ENCODE results near the gene ADAP1.
A peak's percentile ranks its signal among the peaks of the same experiment; 100 is the strongest.

The ADAP1 gene

DNA sequence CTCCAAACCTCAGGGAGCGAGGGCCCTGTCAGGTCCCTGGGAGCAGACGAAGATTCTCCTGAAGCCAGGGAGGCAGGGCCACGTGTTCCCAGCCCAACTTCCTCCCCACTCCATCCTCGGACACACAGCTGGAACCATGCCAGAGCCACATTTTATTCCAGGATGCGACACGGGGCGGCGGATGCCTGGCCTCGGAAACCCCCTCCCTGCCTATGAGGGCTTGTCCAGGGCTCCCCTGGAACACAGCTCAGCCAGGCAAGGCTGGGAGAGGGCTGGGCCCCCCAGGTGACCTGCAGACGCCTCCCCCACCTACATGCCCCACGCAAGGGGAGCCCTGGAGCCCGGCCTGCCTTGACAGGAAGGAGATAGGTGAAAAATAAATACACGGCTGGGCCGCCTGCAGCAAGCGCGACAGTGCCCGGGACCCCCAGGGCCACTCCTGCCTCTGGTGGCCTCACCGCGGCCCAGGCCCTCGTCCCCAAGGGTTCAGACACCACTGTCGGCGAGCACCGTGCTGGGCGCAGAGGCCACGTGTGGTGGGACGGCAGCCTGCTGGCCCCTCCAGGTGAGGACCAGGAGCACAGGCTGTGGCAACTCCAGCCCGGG is 56.6 kb downstream of the ADAP1 start:
- H4K12ac ChIP-seq (ENCODE audit: low read depth, low read length), result no peak overlapping the region
- H3K27ac ChIP-seq (ENCODE audit: low read depth, low read length), result no peak overlapping the region
- H2BK12ac ChIP-seq (ENCODE audit: low read length), result no peak overlapping the region
- H3K27me3 ChIP-seq (ENCODE audit: insufficient read depth, low read length), result no peaks in the 10 kb centered on the region
- no peak overlapping the region for H3K14ac ChIP-seq (ENCODE audit: low read length)
- no peaks in the 10 kb centered on the region for H3K79me1 ChIP-seq (ENCODE audit: low read length)
- H4K91ac ChIP-seq (ENCODE audit: low read depth, low read length), result no peak overlapping the region
- no peak overlapping the region for H3K23ac ChIP-seq (ENCODE audit: low read length)
- H2BK5ac ChIP-seq (ENCODE audit: low read depth, low read length, poor library complexity), result no peak overlapping the region
- peaks cover 0 to 3% of the 10 kb centered on the region in 2 experiments for H3K4me1 ChIP-seq (ENCODE audit: control insufficient read depth in 1 of 2, insufficient read depth in 2 of 2, low read length in 2 of 2)
- no peak overlapping the region for H3K9ac ChIP-seq (ENCODE audit: low read length)
- no peak overlapping the region for H3K4me3 ChIP-seq (ENCODE audit: low read depth, low read length)
- no peak overlapping the region for H2BK120ac ChIP-seq (ENCODE audit: insufficient read depth, low read length, poor library complexity)
- H3K18ac ChIP-seq (ENCODE audit: low read length), result no peak overlapping the region
- WGBS (ENCODE audit: extremely low coverage, insufficient coverage, insufficient read length), result no CpG with 5 or more reads among the region's 27 CpGs
- H4K8ac ChIP-seq (ENCODE audit: low read depth, low read length), result no peak overlapping the region
- H3K4ac ChIP-seq (ENCODE audit: low read depth, low read length), result no peak overlapping the region
- H3K36me3 ChIP-seq (ENCODE audit: control insufficient read depth in 1 of 2, insufficient read depth in 2 of 2, low read length in 2 of 2), result peaks cover 51 to 54% of the 10 kb centered on the region in 2 experiments
- no peaks in the 10 kb centered on the region for H3K9me3 ChIP-seq (ENCODE audit: insufficient read depth, low read depth, low read length)
- H2AK5ac ChIP-seq (ENCODE audit: low read length), result no peak overlapping the region
- no peak overlapping the region for H2AFZ ChIP-seq (ENCODE audit: insufficient read depth, low read length, poor library complexity)
- peak in 1 of 2 donors; percentile 55 for DNase-seq
- no peaks in the 10 kb centered on the region for H3K79me2 ChIP-seq (ENCODE audit: control insufficient read depth, insufficient read depth, low read length, poor library complexity)
- H3K4me2 ChIP-seq (ENCODE audit: low read length), result no peak overlapping the region

DNA sequence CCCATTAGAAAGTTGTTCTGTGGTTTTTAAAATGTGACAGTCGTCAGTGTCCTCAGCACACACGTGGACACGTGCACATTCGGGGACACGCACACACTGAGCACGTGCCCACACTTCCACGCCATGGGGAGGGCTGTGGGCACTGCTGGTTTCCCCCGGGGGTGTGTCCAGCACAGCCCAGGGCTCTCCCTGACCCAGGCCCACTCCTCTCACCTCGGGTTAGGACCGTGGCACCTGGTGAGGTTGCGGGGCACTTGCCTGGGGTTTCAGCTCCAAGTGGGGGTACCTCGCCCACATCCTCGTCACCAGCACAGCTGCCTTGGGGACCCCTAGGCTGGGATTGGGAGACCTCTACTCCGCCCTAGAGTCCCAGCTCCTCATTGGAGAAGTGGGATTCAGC is 57.4 kb downstream of the ADAP1 start:
- no CpG with 5 or more reads among the region's 14 CpGs for WGBS (ENCODE audit: extremely low coverage, insufficient coverage, insufficient read length)
- Histone ChIP-seq H4K12ac (ENCODE audit: low read depth, low read length) (no peak overlapping the region), H3K23ac (ENCODE audit: low read length) (no peak overlapping the region)

DNA sequence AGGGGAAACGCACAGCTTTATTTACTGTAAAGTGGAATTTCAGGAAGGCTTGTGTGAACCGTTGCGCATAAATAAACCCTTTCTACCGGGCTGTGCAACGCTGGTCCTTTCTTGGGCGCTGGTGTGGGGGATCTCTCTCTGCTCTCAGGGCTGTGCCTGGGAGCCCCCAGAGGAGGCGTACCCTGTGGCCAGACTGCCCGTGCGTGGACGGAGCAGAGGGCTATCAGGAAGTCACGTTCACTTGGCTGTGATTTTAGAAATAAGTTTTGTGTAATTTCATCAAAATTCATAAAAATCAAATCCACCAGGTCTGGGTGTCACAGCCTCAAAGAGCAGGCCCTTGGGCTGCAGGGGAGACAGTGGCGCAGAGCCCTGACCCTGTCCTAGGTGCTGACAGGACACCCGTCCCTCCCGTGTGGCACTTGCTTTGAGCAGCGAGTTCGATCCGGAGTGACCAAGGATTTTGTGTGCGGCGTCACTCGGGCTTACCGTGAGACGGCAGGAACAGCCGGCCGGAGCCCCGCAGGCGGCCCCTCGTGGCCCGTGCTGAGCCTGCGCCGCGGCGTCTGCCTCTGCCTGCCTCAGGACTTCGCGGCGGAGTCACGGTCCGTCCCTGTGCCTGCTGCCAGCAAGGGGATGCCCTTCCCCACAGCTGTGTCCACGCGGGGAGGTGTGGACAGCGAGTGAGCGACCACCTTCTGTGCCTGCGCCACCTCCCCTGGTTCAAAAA is 58.0 kb downstream of the ADAP1 start:
- H3K79me1 ChIP-seq (ENCODE audit: low read length), result no peaks in the 10 kb centered on the region

More for the DNA sequence above, 57.4 kb downstream of the ADAP1 start:
- H3K9ac ChIP-seq (ENCODE audit: low read length), result no peak overlapping the region
- H4K8ac ChIP-seq (ENCODE audit: low read depth, low read length), result no peak overlapping the region
- no peak overlapping the region for H3K4ac ChIP-seq (ENCODE audit: low read depth, low read length)
- H3K79me1 ChIP-seq (ENCODE audit: low read length), result no peaks in the 10 kb centered on the region
- H2AFZ ChIP-seq (ENCODE audit: insufficient read depth, low read length, poor library complexity), result no peak overlapping the region
- H3K4me2 ChIP-seq (ENCODE audit: low read length), result no peak overlapping the region
- H3K14ac ChIP-seq (ENCODE audit: low read length), result no peak overlapping the region
- H4K91ac ChIP-seq (ENCODE audit: low read depth, low read length), result no peak overlapping the region
- H3K79me2 ChIP-seq (ENCODE audit: control insufficient read depth, insufficient read depth, low read length, poor library complexity), result no peaks in the 10 kb centered on the region
- no peaks in the 10 kb centered on the region for H3K9me3 ChIP-seq (ENCODE audit: insufficient read depth, low read depth, low read length)
- H3K27ac ChIP-seq (ENCODE audit: low read depth, low read length), result no peak overlapping the region
- no peak overlapping the region for H2BK5ac ChIP-seq (ENCODE audit: low read depth, low read length, poor library complexity)
- no peak overlapping the region for H3K4me3 ChIP-seq (ENCODE audit: low read depth, low read length)
- H3K36me3 ChIP-seq (ENCODE audit: control insufficient read depth in 1 of 2, insufficient read depth in 2 of 2, low read length in 2 of 2), result peaks cover 59 to 61% of the 10 kb centered on the region in 2 experiments
- H3K27me3 ChIP-seq (ENCODE audit: insufficient read depth, low read length), result no peaks in the 10 kb centered on the region
- DNase-seq, result no peak
- no peak overlapping the region for H3K18ac ChIP-seq (ENCODE audit: low read length)
- H2AK5ac ChIP-seq (ENCODE audit: low read length), result no peak overlapping the region
- H3K4me1 ChIP-seq (ENCODE audit: control insufficient read depth in 1 of 2, insufficient read depth in 2 of 2, low read length in 2 of 2), result peaks cover 0 to 3% of the 10 kb centered on the region in 2 experiments
- H2BK120ac ChIP-seq (ENCODE audit: insufficient read depth, low read length, poor library complexity), result no peak overlapping the region
- no peak overlapping the region for H2BK12ac ChIP-seq (ENCODE audit: low read length)

DNA sequence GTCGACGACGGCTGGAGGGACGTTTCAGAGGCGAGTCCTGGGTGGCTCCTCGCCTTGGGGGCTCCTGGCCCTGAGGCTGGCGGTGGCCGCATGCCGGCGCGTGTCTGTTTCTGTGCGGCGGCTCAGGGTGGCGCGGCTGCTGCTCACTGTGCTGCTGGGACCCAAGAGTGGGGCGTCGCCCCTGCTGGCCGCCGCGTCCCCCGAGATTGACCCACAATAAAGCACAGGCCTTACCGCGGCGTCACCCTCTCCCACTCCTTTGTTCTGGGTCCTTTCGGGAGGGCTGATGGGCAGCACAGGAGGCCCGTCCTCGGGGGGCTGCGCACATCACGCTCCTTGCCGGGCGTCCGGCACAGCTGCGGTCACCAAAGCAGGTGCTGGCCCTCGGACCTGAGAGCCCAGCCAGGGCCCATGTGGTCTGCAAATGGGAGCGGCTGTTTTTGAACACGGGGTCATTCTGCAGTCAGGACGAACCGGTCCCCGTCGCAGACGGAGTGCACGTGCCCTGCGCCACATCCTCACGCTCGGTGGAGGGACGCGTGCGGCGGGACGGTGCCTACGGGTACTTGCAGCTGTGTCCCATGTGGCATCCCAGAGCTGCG is 58.9 kb downstream of the ADAP1 start:
- Histone ChIP-seq H4K12ac (ENCODE audit: low read depth, low read length) (no peak overlapping the region), H3K4me2 (ENCODE audit: low read length) (no peak overlapping the region), H2BK120ac (ENCODE audit: insufficient read depth, low read length, poor library complexity) (no peak overlapping the region), H3K18ac (ENCODE audit: low read length) (no peak overlapping the region), H3K27ac (ENCODE audit: low read depth, low read length) (no peak overlapping the region), H3K23ac (ENCODE audit: low read length) (no peak overlapping the region), H2AK5ac (ENCODE audit: low read length) (no peak overlapping the region), H2AFZ (ENCODE audit: insufficient read depth, low read length, poor library complexity) (no peak overlapping the region), H3K4ac (ENCODE audit: low read depth, low read length) (no peak overlapping the region), H4K8ac (ENCODE audit: low read depth, low read length) (no peak overlapping the region), H3K79me2 (ENCODE audit: control insufficient read depth, insufficient read depth, low read length, poor library complexity) (no peaks in the 10 kb centered on the region), H2BK12ac (ENCODE audit: low read length) (no peak overlapping the region), H3K4me3 (ENCODE audit: low read depth, low read length) (no peak overlapping the region), H3K9me3 (ENCODE audit: insufficient read depth, low read depth, low read length) (no peaks in the 10 kb centered on the region), H3K4me1 (ENCODE audit: control insufficient read depth in 1 of 2, insufficient read depth in 2 of 2, low read length in 2 of 2) (no peaks in the 10 kb centered on the region), H3K36me3 (ENCODE audit: control insufficient read depth in 1 of 2, insufficient read depth in 2 of 2, low read length in 2 of 2) (peaks cover 74 to 77% of the 10 kb centered on the region in 2 experiments), H3K14ac (ENCODE audit: low read length) (no peak overlapping the region), H3K79me1 (ENCODE audit: low read length) (no peaks in the 10 kb centered on the region), H4K91ac (ENCODE audit: low read depth, low read length) (no peak overlapping the region), H2BK5ac (ENCODE audit: low read depth, low read length, poor library complexity) (no peak overlapping the region), H3K9ac (ENCODE audit: low read length) (no peak overlapping the region), H3K27me3 (ENCODE audit: insufficient read depth, low read length) (no peaks in the 10 kb centered on the region)
- WGBS (ENCODE audit: extremely low coverage, insufficient coverage, insufficient read length), result no CpG with 5 or more reads among the region's 52 CpGs
- DNase-seq, result no peak

More for the DNA sequence above, 58.0 kb downstream of the ADAP1 start:
- Histone ChIP-seq H2AK5ac (ENCODE audit: low read length) (no peak overlapping the region), H3K27me3 (ENCODE audit: insufficient read depth, low read length) (no peaks in the 10 kb centered on the region), H2BK120ac (ENCODE audit: insufficient read depth, low read length, poor library complexity) (no peak overlapping the region), H3K14ac (ENCODE audit: low read length) (no peak overlapping the region), H4K12ac (ENCODE audit: low read depth, low read length) (no peak overlapping the region), H4K91ac (ENCODE audit: low read depth, low read length) (no peak overlapping the region), H3K4me3 (ENCODE audit: low read depth, low read length) (no peak overlapping the region), H3K18ac (ENCODE audit: low read length) (no peak overlapping the region), H3K79me2 (ENCODE audit: control insufficient read depth, insufficient read depth, low read length, poor library complexity) (no peaks in the 10 kb centered on the region), H2AFZ (ENCODE audit: insufficient read depth, low read length, poor library complexity) (no peak overlapping the region), H3K4me2 (ENCODE audit: low read length) (no peak overlapping the region), H4K8ac (ENCODE audit: low read depth, low read length) (no peak overlapping the region), H3K23ac (ENCODE audit: low read length) (no peak overlapping the region), H3K36me3 (ENCODE audit: control insufficient read depth in 1 of 2, insufficient read depth in 2 of 2, low read length in 2 of 2) (peaks cover 64 to 67% of the 10 kb centered on the region in 2 experiments), H2BK12ac (ENCODE audit: low read length) (no peak overlapping the region), H3K27ac (ENCODE audit: low read depth, low read length) (no peak overlapping the region), H3K9ac (ENCODE audit: low read length) (no peak overlapping the region), H3K4me1 (ENCODE audit: control insufficient read depth in 1 of 2, insufficient read depth in 2 of 2, low read length in 2 of 2) (no peaks in the 10 kb centered on the region), H2BK5ac (ENCODE audit: low read depth, low read length, poor library complexity) (no peak overlapping the region), H3K9me3 (ENCODE audit: insufficient read depth, low read depth, low read length) (no peaks in the 10 kb centered on the region), H3K4ac (ENCODE audit: low read depth, low read length) (no peak overlapping the region)
- WGBS (ENCODE audit: extremely low coverage, insufficient coverage, insufficient read length), result no CpG with 5 or more reads among the region's 42 CpGs
- DNase-seq, result no peak
